Measurements from ENCODE around the gene CRTC1.

Gene CRTC1

DNA sequence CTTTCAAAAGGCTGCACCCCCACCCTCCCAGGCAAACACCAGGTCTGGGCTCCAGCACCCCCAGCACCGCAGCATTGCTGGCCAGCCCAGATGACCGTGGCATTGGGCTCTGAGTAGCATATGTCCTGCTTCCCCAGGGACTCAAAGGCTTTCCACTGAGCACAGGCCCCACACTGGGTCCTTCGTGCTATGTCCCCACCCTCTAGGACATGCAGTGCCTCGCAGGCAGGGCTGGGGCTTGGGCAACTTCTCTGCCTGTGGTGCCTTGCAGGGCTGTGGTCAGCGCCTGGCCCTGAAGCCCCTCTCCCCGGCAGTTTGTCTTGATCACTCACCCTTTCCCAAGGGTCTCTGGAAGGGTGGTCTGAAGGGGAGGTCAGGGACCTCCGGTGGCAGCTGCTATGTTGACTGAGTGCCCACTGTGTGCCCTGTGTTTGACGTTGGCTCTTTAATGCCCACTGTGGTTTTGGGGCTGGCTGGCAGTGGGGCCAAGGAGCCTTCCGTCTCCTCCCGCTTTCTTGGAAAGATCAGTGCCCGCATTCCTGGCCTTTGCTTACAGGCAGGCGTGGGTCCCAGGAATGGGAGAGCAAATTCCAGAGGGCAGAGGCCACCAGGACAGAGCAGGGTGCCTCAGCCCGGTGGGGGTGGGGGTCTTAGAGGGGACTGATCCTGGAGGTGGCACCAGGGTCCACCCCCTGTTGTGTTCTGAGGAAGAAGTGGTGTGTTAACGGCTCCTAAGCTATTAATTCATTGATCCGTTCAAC lies 20.3 kb upstream of the CRTC1 start:
- peak overlapping the region; percentile 8 for H3K27ac ChIP-seq
- TF ChIP-seq, protein P1, sequence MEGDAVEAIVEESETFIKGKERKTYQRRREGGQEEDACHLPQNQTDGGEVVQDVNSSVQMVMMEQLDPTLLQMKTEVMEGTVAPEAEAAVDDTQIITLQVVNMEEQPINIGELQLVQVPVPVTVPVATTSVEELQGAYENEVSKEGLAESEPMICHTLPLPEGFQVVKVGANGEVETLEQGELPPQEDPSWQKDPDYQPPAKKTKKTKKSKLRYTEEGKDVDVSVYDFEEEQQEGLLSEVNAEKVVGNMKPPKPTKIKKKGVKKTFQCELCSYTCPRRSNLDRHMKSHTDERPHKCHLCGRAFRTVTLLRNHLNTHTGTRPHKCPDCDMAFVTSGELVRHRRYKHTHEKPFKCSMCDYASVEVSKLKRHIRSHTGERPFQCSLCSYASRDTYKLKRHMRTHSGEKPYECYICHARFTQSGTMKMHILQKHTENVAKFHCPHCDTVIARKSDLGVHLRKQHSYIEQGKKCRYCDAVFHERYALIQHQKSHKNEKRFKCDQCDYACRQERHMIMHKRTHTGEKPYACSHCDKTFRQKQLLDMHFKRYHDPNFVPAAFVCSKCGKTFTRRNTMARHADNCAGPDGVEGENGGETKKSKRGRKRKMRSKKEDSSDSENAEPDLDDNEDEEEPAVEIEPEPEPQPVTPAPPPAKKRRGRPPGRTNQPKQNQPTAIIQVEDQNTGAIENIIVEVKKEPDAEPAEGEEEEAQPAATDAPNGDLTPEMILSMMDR (conservative IDR thresholded peaks at IDR 0.05; ENCODE audit: low read depth) = no peak
- ChIA-PET POLR2A (ENCODE audit: low non-redundant PET) (no interaction called here), CTCF (no interaction called here)
- DNase-seq (ENCODE audit: low spot score) = no peak

DNA sequence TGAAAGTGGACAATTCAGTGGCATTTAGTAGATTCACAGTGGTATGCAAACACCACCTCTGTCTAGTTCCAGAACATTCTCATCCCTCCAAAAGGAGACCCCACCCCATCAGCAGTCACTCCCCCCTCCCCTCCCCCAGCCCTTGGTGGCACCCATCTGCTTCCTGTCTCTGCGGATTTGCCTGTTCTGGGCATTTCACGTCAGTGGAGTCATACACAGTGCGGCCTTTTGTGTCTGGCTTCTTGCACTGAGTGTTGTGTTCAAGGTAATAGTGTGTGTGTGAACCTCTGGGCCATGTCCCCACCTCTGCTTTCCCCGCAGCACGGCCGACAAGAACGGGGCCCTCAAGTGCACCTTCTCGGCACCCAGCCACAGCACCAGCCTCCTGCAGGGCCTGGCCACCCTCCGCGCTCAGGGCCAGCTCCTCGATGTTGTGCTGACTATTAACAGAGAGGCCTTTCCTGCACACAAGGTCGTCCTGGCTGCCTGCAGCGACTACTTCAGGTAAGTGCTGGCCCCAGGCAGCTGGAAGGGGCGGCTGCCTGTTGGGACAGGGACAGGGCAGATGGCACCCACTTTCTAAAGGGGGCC lies 19.4 kb upstream of the CRTC1 start:
- no peak for DNase-seq (ENCODE audit: low spot score)
- ChIA-PET CTCF (interaction anchor here (0.6 to 0.7 kb wide), 2 partner anchors 357 to 1011 kb away, joined by 3 to 6 read pairs; no protein-coding TSS in a partner anchor), POLR2A (ENCODE audit: low non-redundant PET) (no interaction called here)
- TF ChIP-seq, protein P1 (conservative IDR thresholded peaks at IDR 0.05; ENCODE audit: low read depth) = no peak
- H3K27ac ChIP-seq = peak overlapping the region; percentile 8

DNA sequence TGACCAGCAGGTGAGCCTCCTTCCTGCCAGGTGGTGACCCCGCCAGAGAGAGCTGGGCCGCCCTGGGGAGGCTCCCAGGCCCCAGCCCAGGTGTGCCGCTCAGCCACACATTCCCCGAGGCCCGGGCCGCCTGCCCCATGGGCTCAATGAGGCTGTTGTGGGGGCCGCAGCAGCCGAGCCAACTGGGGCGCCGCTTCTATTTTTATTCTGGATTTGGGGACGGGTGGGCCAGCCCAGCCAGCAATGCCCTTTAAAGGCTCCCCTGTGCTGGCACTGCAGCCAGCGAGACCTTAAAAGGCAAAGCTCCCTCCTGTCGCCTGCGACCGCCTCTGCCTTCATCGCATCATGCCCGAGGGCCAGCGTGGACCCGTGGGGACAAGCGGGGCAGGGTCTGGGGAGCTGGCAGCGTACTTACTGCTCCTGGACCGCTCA lies 17.7 kb upstream of the CRTC1 start:
- ChIA-PET POLR2A (ENCODE audit: low non-redundant PET) (no interaction called here), CTCF (no interaction called here)
- TF ChIP-seq, protein P1 (conservative IDR thresholded peaks at IDR 0.05; ENCODE audit: low read depth) = no peak
- DNase-seq (ENCODE audit: low spot score) = no peak
- no peak overlapping the region; the same call in 1 of the 2 replicates for H3K27ac ChIP-seq

DNA sequence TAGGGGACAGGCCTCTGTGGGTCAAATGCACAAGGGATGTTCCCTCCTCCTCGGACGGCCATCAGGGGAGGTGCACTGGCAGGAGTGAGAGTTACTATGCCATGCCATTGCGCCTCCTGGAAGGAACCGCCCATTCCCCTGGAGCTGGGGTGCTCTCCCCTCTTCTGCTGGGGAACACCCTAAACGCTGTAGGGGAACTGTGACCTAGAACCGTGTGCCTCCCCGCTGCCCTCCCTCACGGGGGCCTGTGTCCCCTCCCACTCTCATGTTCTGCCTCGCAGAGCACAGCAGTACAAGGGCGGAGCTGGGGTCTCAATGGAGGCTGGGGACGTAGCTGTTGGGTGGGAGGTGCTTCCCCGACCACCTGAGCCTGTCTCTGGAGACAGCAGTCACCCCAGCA lies 17.2 kb upstream of the CRTC1 start:
- TF ChIP-seq, protein P1 (conservative IDR thresholded peaks at IDR 0.05; ENCODE audit: low read depth) = no peak
- ChIA-PET CTCF (interaction anchor here (0.5 kb wide), 1 partner anchor 11 kb away, joined by 4 read pairs; no protein-coding TSS in a partner anchor), POLR2A (ENCODE audit: low non-redundant PET) (no interaction called here)
- H3K27ac ChIP-seq = peak overlapping the region; percentile 19
- DNase-seq (ENCODE audit: low spot score) = no peak

DNA sequence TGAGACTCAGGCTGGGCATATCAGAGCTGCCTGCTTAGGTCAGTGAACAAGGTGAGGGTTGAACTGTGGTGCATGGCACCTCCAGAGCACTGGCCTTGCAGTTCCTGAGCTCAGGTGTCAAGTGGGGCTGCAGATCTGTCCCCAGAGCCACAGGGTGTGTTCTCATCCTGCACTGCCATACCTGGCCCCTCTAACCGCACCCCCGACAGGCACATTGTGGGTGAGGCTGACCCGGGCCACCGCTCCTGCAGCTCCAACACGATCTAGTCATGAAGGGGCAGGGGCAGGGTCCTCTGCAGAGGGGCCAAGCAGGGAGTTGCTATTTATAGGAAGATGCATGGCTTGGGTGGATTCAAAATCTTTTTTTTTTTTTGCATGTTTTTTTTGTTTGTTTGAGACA lies 16.7 kb upstream of the CRTC1 start:
- H3K27ac ChIP-seq = peak overlapping the region; percentile 19
- ChIA-PET CTCF (interaction anchor here (0.5 kb wide), 1 partner anchor 11 kb away, joined by 4 read pairs; no protein-coding TSS in a partner anchor), POLR2A (ENCODE audit: low non-redundant PET) (no interaction called here)
- TF ChIP-seq, protein P1 (conservative IDR thresholded peaks at IDR 0.05; ENCODE audit: low read depth) = no peak
- DNase-seq (ENCODE audit: low spot score) = no peak

DNA sequence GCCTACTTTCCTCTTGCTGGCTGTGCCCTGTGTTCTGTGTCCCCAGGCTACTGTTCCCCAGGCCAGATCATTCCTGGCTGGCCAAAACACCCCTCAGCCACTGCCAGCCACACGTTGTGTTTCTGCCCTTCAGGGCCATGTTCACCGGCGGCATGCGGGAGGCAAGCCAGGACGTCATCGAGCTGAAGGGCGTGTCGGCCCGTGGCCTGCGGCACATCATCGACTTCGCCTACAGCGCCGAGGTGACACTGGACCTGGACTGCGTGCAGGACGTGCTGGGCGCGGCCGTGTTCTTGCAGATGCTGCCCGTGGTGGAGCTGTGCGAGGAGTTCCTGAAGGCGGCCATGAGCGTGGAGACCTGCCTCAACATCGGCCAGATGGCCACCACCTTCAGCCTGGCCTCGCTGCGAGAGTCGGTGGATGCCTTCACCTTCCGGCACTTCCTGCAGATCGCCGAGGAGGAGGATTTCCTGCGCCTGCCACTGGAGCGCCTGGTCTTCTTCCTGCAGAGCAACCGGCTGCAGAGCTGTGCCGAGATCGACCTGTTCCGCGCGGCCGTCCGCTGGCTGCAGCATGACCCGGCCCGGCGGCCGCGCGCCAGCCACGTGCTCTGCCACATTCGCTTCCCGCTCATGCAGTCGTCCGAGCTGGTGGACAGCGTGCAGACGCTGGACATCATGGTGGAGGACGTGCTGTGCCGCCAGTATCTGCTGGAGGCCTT lies 15.8 kb upstream of the CRTC1 start:
- ChIA-PET POLR2A (ENCODE audit: low non-redundant PET) (no interaction called here), CTCF (interaction anchor here (0.7 kb wide), 1 partner anchor 11 kb away, joined by 3 read pairs; no protein-coding TSS in a partner anchor)
- no peak for DNase-seq (ENCODE audit: low spot score)
- TF ChIP-seq, protein P1 (conservative IDR thresholded peaks at IDR 0.05; ENCODE audit: low read depth) = no peak
- H3K27ac ChIP-seq = peak overlapping the region; percentile 19; the same call in 1 of the 2 replicates
